HG03064 (cell line): Measurements from ENCODE around the gene ALCAM.

Experiments used
- ATAC-seq: cut with Tn5 transposase; IDR thresholded peaks from one replicate; pipeline ENCODE4 v1.9.1; 2021; ENCODE audit warnings: low read depth; ENCODE audit not compliant: unreplicated experiment

Gene ALCAM

DNA sequence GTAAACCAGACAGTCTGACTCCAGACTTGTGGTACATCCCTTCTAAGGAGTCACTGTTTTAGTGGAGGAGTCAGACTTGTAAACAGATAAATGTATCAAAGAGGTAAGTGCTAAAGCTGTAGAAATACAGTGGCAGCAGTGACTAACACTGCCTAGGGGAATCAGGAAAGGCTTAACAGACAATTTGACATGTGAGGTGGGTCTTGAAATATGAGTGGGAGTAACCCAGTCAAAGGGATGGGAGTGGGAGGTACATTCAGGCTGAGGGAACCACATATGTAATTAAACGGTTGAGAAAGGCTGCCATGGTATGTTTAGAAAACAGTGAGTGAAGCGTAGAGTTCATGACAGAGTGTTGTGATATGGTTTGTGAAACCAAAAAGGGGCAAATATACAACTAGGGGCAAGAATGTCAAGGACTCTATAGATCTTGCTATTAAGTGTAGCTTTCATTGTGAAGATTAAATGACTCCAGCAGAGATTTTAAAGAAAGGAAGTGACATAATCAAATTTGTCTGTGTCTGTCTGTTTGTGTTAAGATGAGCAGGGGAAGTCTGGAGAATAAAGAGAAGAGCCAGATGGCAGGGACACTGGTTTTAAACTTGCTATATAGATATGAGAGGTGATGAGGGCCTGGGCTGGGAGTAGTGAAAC is 11.2 kb upstream of the ALCAM start:
- no peak for ATAC-seq

DNA sequence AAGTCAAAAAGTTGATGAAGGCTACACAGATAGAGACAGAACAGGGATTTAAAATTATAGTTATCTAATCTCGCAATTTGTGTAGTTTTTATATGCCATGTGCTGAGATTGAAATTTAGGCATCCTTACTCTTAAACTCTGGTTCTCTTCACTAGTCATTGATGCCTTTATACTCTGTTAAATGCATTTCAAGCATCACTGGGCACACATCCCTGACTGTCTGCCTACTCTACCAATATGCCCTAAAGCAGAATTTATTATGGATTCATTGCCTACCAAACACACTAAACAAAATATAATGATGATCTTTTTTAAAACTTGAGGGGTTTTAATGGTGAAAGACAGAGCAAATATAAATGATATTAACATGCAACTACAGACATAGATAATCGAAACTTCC is 10.3 kb upstream of the ALCAM start:
- ATAC-seq: no peak

DNA sequence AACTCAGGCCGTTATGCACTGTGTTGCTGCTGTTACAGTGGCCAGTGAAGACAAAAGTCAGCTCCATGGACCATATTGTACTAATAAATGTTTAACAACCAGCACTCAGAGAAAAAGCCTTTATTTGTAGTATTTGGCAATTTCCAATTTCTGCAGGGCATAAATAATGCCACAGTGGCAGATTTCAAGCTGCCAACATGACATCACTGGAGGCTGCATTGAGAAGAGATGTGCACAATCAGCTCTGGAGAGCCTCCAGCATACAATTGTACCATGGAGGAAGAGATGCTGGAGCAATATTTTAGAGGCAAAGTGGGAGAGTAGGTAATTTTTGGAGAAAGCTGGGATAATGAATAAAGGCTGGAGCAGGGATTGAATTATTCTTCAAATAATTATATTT is 9.7 kb upstream of the ALCAM start:
- no peak for ATAC-seq

DNA sequence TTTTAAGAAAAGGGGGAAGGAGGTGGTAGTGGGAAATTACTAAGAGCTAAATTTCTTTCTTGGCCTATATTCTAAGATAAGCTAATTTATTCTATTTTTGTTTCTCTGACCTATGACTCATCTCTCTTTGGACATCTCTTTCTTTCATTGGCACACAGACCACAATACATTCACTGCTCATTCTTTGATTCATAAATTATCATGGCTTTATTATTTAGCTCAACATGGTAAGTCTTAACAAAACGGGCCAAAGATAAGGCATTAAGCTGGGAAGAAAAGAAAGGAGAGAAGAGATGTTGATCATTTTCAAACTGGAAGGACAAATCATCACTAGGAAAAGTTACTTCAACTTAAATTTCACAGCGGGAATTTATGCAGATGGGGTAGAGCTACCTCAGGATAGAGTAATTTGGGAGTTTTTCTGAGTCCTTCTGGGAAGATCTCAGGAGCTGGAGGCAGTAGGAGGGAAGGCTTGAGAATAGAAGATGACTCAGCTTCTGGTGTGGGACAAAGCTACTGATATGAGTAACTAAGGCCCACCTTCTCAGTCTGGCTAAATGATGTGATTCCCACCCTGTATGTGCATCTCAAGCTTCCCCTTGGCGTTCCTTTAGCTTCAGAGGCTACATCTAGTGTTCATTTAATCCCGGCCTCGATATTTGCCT is 7.5 kb upstream of the ALCAM start:
- ATAC-seq: no peak

DNA sequence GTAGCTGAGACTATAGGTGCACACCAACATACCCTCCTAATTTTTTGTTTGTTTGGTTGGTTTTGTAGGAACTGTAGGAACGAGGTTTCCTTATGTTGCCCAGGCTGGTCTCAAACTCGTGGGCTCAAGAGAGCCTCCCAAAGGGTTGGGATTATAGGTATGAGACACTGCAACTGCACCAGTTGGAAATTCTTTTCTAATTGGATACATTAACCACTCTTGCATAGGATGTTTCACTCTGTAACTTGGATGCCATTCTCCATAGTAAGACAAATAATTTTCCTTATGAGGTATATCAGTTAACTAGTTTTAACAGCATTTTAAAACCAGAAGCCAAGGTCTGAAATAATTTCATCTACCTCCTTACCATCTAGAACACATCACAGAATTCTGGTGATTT is 6.7 kb upstream of the ALCAM start:
- ATAC-seq: no peak

DNA sequence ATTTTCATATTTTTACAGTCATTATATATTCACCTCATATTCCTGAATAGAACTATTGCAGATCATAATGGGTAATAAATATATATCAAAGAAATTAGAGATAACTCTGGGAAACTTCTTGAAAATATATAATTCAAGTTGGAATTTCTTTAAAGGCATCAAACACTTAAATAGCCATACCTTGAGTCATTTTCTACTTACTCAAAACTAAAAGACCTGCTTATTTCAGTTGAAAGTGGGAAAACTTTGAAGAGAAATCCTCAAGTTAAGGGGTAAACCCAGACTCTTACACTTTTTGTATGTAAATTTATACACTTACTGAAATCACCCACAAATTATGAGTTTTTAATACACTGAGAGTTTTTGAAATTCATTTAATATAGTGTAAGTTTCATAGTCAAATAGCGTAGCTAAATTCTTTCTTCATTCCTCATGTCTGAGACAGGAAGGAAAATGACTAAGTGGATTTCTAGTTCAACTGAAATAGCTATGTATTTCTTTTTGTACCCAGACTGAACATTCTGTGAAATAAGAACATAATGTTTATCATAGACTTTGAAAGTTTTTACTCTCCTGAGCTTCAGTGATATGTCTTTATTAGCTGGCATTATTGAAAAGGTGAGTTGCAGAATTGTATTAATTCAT is 4.6 kb upstream of the ALCAM start:
- ATAC-seq: no peak

DNA sequence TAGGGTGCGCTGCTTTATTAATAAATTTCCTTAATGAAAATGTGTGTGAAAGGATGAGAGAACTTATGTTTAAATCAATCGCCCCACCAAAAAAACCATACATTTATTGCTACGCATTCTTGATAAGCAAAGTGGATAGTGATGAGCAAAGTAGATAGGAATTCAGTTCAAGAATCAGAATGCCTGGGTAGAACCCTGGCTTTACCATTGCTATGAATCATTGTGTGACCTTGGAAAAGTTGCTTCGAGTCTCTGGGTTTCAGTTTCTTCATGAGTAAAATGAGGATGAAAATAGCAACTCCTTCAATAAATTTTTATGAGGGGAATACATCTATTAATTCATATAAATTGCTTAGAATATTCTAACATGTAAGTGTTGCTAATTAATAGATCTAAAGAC is 2.6 kb upstream of the ALCAM start:
- no peak for ATAC-seq

DNA sequence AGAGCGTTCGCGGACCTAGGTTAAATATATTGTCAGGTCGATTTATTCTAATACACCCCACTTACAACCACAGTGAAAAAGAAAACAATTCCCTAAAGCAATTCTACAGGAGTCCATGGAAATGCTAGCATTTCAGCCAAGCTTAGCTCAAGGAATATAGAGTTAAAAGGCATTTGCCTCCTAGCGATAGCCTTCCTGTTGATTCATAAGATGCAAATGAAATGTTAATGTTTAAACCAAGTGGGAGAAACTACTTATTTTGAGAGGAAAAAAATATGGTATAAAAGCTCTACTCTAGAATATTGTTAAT is 1.7 kb upstream of the ALCAM start:
- no peak for ATAC-seq

DNA sequence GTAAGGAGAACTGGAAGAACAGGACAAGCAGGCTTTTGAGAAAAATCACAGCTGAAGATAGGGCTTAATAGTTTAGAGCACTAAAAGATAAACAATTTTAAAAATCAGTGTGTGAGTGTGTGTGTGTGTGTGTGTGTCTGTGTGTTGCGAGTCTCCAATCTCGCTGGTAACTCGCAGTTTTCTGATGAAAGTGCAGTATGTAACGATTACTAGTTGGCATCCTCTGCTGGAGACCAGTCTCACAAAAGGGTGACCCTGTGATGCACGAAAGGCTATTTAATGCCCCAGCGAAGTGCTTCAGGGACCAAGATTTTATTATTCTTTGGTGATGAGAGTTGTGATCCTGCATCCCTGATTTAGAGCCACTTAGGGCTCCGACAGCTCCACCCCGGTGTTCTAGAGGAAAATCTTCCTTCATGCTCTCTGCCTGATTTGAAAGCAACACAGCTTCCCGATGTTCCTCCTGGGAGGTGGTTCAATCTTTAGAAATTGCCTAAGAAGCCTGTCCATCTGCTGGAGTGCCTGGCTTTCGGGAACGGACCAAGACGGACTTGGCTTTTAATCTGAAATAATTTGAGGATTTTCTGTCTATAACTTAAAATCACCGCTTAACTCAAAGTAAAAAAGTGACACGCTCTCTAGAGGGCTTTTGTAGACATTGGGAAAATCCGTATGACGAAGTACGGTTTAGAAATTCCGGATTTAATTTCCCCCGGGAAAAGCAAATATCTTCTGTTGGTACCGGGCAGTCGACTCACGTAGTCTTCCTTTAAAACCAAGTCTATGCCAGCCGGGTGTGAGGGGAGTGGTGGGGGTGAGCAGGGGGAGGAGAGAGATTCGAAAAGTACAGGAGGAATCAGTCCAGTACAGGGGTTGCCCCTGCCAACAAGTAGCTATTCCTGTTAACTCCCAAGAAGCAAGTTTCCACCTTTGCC is 1.1 kb upstream of the ALCAM start:
- ATAC-seq: no peak

DNA sequence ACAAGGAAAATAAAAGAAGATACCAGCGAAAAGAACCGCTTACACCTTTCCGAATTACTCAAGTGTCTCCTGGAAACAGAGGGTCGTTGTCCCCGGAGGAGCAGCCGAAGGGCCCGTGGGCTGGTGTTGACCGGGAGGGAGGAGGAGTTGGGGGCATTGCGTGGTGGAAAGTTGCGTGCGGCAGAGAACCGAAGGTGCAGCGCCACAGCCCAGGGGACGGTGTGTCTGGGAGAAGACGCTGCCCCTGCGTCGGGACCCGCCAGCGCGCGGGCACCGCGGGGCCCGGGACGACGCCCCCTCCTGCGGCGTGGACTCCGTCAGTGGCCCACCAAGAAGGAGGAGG is 325 bp downstream of the ALCAM start:
- no peak for ATAC-seq

DNA sequence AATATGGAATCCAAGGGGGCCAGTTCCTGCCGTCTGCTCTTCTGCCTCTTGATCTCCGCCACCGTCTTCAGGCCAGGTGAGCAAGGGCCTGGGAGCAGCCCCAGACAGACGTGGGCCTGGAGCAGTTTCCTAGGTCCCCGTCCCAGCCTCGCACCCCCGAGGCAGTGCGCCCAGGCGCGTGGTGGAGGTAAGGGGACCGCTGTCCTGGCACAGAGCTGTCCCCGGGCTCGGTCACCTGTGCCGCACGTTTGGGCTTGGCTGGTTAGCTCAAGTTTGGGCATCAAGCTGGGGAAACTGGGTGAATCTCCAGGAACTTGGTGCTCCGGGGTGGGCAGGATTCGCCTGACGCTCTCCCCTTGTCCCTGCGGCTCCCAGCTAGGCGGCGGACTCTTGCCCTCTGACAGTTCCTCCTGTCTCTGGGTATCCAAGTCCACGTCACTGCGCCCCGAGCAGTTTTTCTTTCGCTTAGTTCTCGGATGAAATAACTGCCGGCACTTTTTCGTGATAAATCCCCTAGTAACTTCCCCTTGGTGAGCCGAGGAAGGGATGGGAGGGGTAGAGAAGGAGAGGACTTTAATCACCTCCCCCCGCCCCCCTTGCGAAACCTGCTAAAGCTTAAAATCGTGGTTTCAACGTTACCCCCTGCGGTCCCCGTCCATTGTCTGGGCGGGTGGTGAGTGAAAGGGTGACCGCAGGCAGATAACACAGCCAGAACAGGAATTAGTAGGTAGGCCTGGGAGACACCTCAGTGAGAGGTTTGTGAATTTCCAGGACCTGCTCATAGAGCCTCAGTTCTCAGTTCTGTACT is 901 bp downstream of the ALCAM start:
- no peak for ATAC-seq

DNA sequence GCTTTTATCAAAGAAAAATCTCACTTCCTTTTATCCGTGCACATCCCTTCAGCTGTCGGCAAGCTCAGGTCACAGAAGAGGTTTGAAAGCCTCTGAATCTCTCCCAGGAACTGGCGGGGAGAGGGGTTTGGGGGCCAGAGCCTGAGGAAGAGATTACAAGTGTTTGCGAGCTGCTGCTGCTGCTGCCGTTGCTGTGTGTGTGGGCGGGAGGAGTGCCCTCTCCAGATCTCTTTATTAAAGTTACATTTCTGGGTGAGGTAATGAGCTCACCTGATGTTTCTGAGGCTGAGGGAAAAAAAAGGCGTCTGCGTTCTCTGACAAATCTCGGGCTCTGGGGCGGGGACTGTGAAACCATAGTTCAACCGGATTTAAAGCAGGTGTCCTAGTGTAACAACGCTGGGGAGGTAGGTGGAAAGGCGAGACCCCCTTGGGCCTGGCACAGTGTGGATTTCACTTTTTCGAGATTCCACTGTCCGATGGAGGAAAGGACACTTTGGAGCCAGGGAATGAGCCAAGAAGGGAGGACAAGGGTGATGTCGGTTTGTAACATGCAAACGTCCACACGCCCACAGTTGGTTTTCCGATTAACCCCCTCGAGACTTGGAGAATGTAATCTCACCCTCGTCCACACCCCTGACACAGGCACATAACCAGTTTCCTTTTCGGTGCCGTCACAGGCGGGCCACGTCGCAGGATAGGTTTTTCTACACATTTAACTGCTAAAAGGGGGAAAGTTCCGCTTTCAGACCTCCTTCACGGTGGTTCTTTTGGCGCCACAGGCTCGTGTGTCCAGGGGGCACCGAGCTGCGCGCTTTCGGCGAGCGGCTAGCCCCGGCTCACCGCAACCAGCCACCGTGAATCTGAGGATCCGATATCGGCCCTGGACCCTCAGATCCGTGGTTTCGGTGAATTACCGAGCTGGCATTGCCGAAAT is 2.1 kb downstream of the ALCAM start:
- ATAC-seq: peak; percentile 24

DNA sequence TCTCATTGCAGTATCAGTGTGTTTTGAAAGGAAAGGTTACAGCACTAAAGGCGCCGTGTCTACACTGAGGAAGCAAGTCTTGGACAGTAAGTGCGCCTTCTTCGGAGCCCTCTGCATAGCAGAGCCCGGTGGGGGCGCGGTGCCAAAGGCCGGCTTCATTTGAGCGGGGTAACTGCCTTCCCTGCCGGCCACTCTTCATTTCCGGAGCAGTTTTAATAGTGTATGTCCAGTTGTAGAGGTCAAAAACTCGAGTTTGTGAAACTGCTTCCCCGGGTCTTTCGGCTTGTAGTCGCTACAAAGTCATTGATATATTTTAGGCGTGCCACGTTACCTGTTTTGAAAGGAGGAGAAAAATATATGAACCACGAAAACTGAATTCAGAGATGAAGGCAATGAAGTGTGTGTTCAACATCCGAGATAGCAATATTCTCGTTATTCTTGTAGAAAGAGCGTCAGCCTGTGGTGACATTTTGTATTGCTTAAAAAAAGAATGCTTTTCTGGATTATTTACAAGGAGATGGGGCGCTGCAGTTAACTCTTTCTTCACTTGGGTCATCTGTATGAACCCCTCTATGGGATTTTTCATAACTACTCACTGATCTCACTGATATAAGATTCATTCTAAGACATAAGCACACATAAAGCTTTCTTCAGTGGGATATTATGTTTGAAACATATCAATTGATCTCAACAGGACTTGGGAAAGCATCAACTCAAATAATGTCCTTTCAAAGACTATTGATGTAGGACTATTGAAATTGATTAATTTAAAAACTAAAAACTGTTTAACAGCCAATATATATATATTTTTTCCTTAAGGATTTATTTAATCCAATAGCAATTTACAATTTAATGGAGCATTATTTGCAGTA is 3.0 kb downstream of the ALCAM start:
- ATAC-seq: peak; percentile 19

DNA sequence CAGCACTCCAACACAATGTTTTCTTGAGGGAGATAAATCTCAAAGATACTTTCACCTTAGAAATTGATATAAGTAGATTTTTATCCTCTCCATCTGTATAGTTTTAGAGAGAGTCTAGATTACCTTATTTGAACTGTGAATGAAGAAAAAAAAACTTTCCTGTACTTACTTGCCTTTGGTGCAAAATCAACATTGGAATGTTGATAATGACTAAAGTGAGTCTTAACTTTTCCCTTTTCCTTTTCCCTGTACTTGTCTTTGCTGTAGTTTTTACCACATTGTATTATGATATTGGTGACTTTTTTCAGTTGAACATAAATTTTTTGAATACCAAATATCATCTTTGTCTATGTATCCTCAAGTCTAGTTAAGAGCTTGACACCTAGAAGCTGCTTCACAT is 6.7 kb downstream of the ALCAM start:
- no peak for ATAC-seq

DNA sequence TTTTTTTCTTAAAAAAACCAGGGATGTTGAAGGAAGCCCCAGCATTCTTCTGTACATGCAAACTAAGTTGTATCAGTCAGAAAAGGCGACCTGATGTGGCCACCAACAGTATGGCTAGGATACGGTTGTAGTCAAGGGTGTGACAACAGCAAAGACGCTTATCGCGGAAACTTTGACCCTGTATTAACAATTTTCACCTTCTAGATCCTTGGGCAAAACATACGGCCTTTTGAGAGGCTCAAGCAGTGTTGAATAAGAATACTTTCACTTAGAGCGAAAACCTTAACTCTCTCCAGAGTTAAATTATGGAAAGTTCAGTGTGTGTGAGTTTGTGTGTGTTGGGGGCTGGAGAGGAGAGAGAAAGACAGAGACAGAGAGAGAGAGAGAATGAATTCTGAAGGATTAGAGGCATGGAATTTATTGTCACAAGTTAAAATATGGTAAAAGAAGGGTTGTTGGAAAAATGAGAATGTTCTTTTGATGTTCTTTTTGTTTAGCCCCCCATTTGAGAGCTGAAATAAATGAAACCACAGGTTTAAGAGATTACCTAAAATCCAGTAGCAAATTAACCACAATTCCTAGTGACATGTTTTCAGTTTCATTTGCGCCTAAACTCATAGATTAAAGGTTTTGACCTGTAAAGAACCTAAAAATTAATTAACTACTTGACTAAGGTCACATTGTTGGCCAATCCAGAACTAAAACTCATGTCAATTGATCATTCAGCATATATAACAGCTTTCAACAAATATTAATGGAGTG is 9.2 kb downstream of the ALCAM start:
- no peak for ATAC-seq

DNA sequence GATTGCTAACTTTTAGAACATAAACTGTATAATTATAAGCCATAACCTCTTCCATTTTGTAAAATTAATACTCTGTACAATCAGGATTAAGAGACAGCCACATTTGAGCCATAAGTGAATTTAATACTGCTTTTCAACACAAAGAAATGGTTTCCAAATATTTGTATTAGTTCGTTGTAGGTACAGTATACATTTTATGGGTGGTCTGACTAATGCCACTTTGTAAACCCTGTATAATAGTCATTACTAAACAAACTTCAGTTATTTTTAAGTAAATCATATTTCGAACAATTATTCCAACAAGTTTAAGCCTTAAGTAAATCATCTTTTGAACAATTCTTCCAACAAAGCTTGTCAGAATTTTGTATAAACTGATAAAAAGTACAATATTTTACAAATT is 11.0 kb downstream of the ALCAM start:
- ATAC-seq: no peak

DNA sequence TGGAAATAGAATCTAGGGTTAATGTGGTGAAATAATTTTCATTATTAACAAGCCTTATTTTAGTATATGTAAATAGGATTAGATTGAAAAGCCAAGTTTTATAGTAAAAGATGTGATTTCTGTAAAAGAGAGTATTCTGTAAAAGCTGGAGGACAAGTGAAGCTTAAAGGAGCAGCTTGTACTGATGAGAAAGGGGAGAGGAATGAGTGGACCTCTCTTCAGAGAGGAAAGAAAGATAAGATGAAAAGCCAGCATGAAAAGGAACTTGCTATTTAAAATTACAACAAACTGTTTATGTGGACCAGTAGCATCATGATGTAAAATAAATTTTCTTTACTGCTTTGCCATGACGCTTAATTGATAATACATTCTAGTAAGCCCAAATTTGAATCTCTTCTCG is 18.5 kb downstream of the ALCAM start:
- no peak for ATAC-seq
